BJ (cell line): Measurements from ENCODE around the gene RAI1. TPM values are rescaled to one million over a fixed set of nuclear protein-coding genes. Genes with fewer than 3 reads are reported as not detected.

Source experiments
- CTCF ChIA-PET: fragments of 350-600 bp; formaldehyde crosslinking; extraction: SDS; loops from one replicate; lab custom pipeline; 2021; ENCODE audit warnings: antibody characterized with exemption, inconsistent platforms; lab: Yijun Ruan, JAX
- POLR2A ChIA-PET: fragments of 300-600 bp; sonication (Branson Sonifier 250); formaldehyde crosslinking; extraction: SDS; loops from one replicate; lab custom pipeline; 2021; ENCODE audit warnings: antibody characterized with exemption; lab: Charles Lee
- DNase-seq: peaks from one replicate; pipeline ENCODE4 v3.0.0-alpha.2; 2011; ENCODE audit warnings: low read depth
- H3K27me3 ChIP-seq: 2 replicates; pipeline ENCODE4 v1.6.0; 2011; ENCODE audit warnings: low read length; ENCODE audit not compliant: control insufficient read depth, insufficient read depth
- H3K36me3 ChIP-seq: 2 replicates; pipeline ENCODE4 v1.5.1; 2011; ENCODE audit warnings: low read length; ENCODE audit not compliant: control insufficient read depth, insufficient read depth
- H3K4me3 ChIP-seq: 2 replicates; pipeline ENCODE4 v1.5.1; 2011; ENCODE audit warnings: low read depth, mild to moderate bottlenecking, control low read depth, low read length
- polyA plus RNA-seq: library from polyadenylated mRNA; depleted of rRNA; stranded (reverse); fragments of >200 nt; gene quantifications from 2 replicates; pipeline ENCODE4 v1.2.3, GENCODE V29; 2011
- TF ChIP-seq, protein P1 (sequence below): IDR thresholded peaks from 2 replicates; pipeline ENCODE4 v1.5.1; 2011; ENCODE audit warnings: low read depth, mild to moderate bottlenecking, control low read depth, inconsistent platforms, low read length, moderate library complexity; ENCODE audit not compliant: insufficient read depth

The RAI1 gene
- polyA plus RNA-seq, 1 experiment: 2.4 TPM

DNA sequence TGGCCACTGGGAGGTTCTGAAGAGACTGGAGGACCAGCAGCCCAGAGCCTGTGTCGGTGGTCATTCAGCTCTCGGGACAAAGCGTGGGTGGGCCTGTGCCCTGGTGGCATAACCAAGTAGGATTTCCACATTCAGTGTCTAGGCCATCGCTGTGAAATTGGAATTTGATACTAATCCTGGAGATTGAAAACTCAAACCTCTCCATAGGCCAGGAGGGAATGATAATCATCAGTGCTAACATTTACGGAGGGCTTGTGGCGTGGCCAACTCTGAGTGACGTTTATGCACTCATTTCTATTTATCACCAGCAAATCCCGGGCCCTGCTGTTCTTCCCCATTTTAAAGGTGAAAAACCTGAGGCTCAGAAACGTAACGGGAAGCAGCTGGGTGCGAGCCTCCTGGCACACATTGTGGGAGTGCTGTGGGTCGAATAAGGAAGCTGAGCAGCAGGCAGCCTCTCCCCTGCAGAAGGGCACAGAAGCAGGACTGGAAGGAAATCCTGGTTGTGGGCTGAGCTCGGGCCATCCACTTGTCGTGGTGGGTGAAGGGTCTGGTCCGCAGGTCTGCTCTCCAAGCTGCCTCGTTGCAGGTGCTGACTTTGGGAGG lies 33.1 kb downstream of the RAI1 start:
- Histone ChIP-seq H3K27me3 (no peaks in the 10 kb centered on the region), H3K36me3 (no peaks in the 10 kb centered on the region), H3K4me3 (no peak overlapping the region)
- TF ChIP-seq, protein P1, sequence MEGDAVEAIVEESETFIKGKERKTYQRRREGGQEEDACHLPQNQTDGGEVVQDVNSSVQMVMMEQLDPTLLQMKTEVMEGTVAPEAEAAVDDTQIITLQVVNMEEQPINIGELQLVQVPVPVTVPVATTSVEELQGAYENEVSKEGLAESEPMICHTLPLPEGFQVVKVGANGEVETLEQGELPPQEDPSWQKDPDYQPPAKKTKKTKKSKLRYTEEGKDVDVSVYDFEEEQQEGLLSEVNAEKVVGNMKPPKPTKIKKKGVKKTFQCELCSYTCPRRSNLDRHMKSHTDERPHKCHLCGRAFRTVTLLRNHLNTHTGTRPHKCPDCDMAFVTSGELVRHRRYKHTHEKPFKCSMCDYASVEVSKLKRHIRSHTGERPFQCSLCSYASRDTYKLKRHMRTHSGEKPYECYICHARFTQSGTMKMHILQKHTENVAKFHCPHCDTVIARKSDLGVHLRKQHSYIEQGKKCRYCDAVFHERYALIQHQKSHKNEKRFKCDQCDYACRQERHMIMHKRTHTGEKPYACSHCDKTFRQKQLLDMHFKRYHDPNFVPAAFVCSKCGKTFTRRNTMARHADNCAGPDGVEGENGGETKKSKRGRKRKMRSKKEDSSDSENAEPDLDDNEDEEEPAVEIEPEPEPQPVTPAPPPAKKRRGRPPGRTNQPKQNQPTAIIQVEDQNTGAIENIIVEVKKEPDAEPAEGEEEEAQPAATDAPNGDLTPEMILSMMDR: no peak
- DNase-seq: no peak
- ChIA-PET CTCF (interaction anchor here (1.4 kb wide), 1 partner anchor 14 kb away, joined by 3 read pairs; no protein-coding TSS in a partner anchor), POLR2A (no interaction called here)

DNA sequence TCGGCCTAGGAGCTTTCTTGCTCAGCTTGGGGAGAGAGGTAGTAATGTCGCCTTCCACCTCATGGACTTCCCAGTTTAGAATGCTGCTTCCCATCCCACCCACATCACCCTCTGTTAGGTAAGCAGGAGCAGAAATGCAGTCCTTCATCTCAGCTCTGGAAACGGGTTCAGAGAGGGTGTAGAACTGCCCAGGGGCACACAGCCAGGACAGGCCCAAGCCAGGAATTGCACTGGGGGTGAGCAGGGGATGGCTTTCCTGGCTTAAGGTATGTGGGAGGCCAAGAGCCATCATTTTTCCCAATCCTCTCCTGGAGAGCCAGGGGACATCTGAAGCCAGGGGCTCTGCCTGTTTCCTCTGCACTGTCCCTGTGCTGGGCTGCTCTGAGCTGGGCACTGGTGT lies 33.6 kb downstream of the RAI1 start:
- CTCF ChIA-PET: interaction anchor here (0.6 to 1.4 kb wide), 2 partner anchors 14 to 456 kb away, joined by 3 to 4 read pairs; no protein-coding TSS in a partner anchor
- POLR2A ChIA-PET: no interaction called here
- TF ChIP-seq, protein P1: no peak
- no peaks in the 10 kb centered on the region; the same call in 1 of the 2 replicates for H3K36me3 ChIP-seq
- no peaks in the 10 kb centered on the region for H3K27me3 ChIP-seq
- no peak overlapping the region for H3K4me3 ChIP-seq
- no peak for DNase-seq

DNA sequence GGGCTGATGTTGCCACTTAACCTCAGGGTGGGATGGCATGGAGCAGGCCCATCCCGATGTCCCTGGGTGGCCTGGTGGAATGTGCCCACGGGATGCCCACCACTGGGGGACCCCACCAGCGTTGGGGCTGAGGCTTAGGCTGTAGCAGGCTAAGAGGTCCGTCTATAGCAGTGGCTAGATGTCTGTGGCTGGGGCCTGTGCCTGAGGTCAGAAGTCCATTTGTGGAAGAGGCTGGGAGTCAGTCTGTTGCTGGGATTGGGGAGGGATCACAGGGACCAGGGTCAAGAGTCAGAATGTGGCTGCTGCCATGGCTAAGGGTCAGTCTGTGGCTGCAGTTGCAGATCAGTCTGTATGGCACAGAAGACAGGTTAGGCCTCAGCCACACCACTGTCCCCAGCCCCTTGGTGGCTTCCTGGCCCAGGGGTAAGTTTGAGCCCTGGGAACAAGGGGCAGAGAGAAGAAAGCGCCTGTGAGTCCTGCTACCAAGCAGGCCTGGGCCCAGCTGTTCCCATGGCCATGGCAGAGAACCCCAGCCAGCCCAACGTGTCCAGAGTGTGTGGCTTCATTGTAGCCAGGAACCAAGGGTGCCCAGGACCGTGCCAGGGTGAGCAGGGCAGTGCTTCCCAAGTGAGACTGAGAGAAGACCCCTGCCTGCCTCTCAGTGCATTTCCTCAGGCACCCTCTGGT lies 35.7 kb downstream of the RAI1 start:
- DNase-seq: no peak
- POLR2A ChIA-PET: no interaction called here
- Histone ChIP-seq H3K4me3 (no peak overlapping the region), H3K27me3 (no peaks in the 10 kb centered on the region), H3K36me3 (no peaks in the 10 kb centered on the region; the same call in 1 of the 2 replicates)
- TF ChIP-seq, protein P1: no peak
- CTCF ChIA-PET: no interaction called here

DNA sequence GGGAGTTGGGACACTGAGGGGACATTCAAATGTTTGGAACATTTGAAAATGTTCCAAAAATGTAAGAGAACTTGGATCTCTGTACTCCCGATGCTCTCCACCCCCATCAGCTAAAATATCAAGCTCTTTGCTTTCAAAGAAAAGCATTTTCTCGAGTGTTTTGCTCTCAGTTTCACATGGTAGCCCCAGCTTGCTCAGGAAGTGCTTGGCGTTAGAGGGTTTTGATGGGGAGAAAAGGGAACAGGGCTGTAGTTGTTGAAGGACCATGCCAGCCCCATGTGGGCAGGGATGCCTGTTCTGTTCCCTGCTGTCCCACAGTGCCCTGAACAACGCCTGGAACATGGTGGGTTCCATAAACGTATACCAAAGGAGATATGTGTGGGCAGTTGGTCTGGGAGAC lies 37.0 kb downstream of the RAI1 start:
- ChIA-PET POLR2A (no interaction called here), CTCF (interaction anchor here (0.9 kb wide), 1 partner anchor 115 kb away, joined by 3 read pairs; no protein-coding TSS in a partner anchor)
- Histone ChIP-seq H3K4me3 (no peak overlapping the region), H3K36me3 (no peaks in the 10 kb centered on the region; the same call in 1 of the 2 replicates), H3K27me3 (no peaks in the 10 kb centered on the region)
- DNase-seq: no peak
- TF ChIP-seq, protein P1: no peak

DNA sequence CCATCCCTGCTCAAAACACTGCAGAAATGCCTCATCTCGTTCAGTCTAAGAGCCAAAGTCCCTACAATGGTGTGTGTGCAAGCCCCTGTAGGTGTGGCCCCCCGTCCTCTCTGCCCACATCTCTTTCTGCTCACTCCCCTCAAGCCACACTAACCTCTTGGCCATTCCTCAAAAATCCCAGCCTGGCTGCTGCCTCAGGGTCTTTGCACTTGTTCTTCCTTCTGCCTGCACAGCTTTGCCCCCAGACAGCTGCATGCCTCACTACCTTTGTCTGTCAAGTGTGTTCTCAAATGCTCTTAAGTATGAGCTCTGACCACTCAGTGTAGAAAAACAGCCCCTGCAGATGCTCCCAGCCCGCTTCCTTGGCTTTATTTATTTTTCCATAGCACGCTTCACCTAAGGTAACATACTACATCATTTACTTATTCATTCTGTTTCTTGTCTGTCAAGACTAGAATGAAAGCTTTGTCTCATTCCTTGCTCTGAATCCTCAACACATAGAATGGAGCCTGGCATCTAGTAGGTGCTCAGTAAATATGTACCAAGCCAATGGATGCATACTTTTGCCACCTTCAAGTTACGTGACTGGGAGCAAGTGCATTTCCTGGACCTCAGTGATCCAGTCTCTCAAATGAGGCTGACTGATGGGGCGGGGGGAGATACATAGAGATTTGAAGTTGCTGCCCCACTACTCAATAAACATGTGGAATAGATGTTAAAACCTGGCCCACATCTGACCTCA lies 38.1 kb downstream of the RAI1 start:
- Histone ChIP-seq H3K4me3 (no peak overlapping the region), H3K27me3 (no peaks in the 10 kb centered on the region), H3K36me3 (no peaks in the 10 kb centered on the region; the same call in 1 of the 2 replicates)
- TF ChIP-seq, protein P1: no peak
- POLR2A ChIA-PET: no interaction called here
- CTCF ChIA-PET: interaction anchor here (0.7 kb wide), 1 partner anchor 37 kb away, joined by 3 read pairs; no protein-coding TSS in a partner anchor
- DNase-seq: no peak
